Endothelial cell (in vitro differentiated cells): ENCODE results near the gene HOXD4. TPM values are rescaled to one million over a fixed set of nuclear protein-coding genes. Genes with fewer than 3 reads are reported as not detected.

ENCODE experiments used
- DNase-seq: peaks from one replicate; pipeline ENCODE4 v3.0.0; 2021; ENCODE audit warnings: low spot score
- H3K27ac Mint-ChIP-seq: one replicate; pipeline ENCODE4 v1.8.0; 2021; ENCODE audit warnings: mixed read lengths, inconsistent platforms; ENCODE audit not compliant: unreplicated experiment
- H3K27me3 Mint-ChIP-seq: one replicate; pipeline ENCODE4 v1.8.0; 2021; ENCODE audit warnings: mild to moderate bottlenecking, moderate library complexity, mixed read lengths, inconsistent platforms; ENCODE audit not compliant: unreplicated experiment
- H3K36me3 Mint-ChIP-seq: one replicate; pipeline ENCODE4 v1.8.0; 2021; ENCODE audit warnings: mild to moderate bottlenecking, low read depth, mixed read lengths, inconsistent platforms; ENCODE audit not compliant: unreplicated experiment
- H3K4me1 Mint-ChIP-seq: one replicate; pipeline ENCODE4 v1.8.0; 2021; ENCODE audit warnings: mild to moderate bottlenecking, mixed read lengths, inconsistent platforms; ENCODE audit not compliant: unreplicated experiment
- H3K4me3 Mint-ChIP-seq: one replicate; pipeline ENCODE4 v1.8.0; 2021; ENCODE audit warnings: mild to moderate bottlenecking, mixed read lengths, inconsistent platforms; ENCODE audit not compliant: unreplicated experiment
- H3K9me3 Mint-ChIP-seq: one replicate; pipeline ENCODE4 v1.8.0; 2021; ENCODE audit warnings: mixed read lengths, inconsistent platforms; ENCODE audit not compliant: unreplicated experiment
- CTCF ChIP-seq: fragments of 200-600 bp; sonication (generic); IDR thresholded peaks from one replicate; pipeline ENCODE4 v1.5.0; 2021; ENCODE audit warnings: antibody characterized with exemption; ENCODE audit not compliant: unreplicated experiment
- total RNA-seq: library from RNA; stranded (reverse); fragmentation: NEBNext Ultra II Directional; extraction: Animal tissue kit (Norgen Biotek cat#: 25700); gene quantifications from one replicate; pipeline ENCODE4 v1.2.1, GENCODE V29; 2021; ENCODE audit not compliant: unreplicated experiment

Gene HOXD4
- total RNA-seq, 1 donor from 2014 or later, result 3.5 TPM

GRCh38 chr2:176117823-176118371 is 33.5 kb upstream of the HOXD4 start:
- Mint-ChIP-seq H3K27ac (no peak overlapping the region), H3K27me3 (peaks cover 55% of the 10 kb centered on the region), H3K36me3 (no peaks in the 10 kb centered on the region), H3K9me3 (no peaks in the 10 kb centered on the region), H3K4me1 (peaks cover 13% of the 10 kb centered on the region), H3K4me3 (no peak overlapping the region)
- DNase-seq, result no peak
- TF ChIP-seq CTCF, result no peak

GRCh38 chr2:176118601-176119339 is 32.6 kb upstream of the HOXD4 start:
- Mint-ChIP-seq H3K9me3 (no peaks in the 10 kb centered on the region), H3K36me3 (no peaks in the 10 kb centered on the region), H3K27ac (no peak overlapping the region), H3K27me3 (peaks cover 52% of the 10 kb centered on the region), H3K4me3 (no peak overlapping the region), H3K4me1 (peaks cover 14% of the 10 kb centered on the region)
- no peak for DNase-seq
- TF ChIP-seq CTCF, result peak; percentile 64

- TF ChIP-seq CTCF, result no peak
- Mint-ChIP-seq H3K27me3 (peaks cover 56% of the 10 kb centered on the region), H3K4me3 (no peak overlapping the region), H3K9me3 (no peaks in the 10 kb centered on the region), H3K27ac (no peak overlapping the region), H3K36me3 (no peaks in the 10 kb centered on the region), H3K4me1 (peaks cover 14% of the 10 kb centered on the region)
- DNase-seq, result no peak
Measured at GRCh38 chr2:176120364-176121189, 30.8 kb upstream of the HOXD4 start.

- Mint-ChIP-seq H3K4me3 (no peak overlapping the region), H3K27me3 (peaks cover 58% of the 10 kb centered on the region), H3K9me3 (no peaks in the 10 kb centered on the region), H3K4me1 (peaks cover 20% of the 10 kb centered on the region), H3K27ac (no peak overlapping the region), H3K36me3 (no peaks in the 10 kb centered on the region)
- no peak for DNase-seq
- TF ChIP-seq CTCF, result no peak
Measured at GRCh38 chr2:176121190-176122051, 29.9 kb upstream of the HOXD4 start.
